ENCODE measurements around the gene PASD1. TPM values are rescaled to one million over a fixed set of nuclear protein-coding genes. Genes with fewer than 3 reads are reported as not detected.

The PASD1 gene
- total RNA-seq, 1 donor from 2014 or later = not detected

DNA sequence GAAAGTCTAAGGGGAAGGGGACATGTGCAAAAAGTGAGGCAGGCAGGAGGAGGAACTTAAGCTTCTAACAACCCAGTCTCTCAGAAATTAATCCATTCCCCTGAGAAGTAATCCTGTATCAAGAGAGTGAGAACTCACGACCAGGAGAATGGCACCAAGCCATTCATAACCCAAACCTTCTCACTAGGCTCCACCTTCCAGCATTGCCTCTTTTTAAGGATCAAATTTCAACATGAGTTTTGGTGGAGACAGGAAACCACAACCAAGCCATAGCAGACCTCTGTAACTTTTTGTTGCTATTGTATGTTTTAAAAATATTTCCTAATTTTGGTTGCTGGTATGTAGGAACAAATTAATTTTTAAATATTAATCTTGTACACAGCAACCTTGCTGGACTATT, 32.8 kb downstream of the PASD1 start:
- intact Hi-C loops (cut with micrococcal nuclease) = no loop called here
- TF ChIP-seq, protein P1, sequence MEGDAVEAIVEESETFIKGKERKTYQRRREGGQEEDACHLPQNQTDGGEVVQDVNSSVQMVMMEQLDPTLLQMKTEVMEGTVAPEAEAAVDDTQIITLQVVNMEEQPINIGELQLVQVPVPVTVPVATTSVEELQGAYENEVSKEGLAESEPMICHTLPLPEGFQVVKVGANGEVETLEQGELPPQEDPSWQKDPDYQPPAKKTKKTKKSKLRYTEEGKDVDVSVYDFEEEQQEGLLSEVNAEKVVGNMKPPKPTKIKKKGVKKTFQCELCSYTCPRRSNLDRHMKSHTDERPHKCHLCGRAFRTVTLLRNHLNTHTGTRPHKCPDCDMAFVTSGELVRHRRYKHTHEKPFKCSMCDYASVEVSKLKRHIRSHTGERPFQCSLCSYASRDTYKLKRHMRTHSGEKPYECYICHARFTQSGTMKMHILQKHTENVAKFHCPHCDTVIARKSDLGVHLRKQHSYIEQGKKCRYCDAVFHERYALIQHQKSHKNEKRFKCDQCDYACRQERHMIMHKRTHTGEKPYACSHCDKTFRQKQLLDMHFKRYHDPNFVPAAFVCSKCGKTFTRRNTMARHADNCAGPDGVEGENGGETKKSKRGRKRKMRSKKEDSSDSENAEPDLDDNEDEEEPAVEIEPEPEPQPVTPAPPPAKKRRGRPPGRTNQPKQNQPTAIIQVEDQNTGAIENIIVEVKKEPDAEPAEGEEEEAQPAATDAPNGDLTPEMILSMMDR (IDR thresholded peaks at IDR 0.05) = no peak
- ChIA-PET CTCF (no interaction called here), POLR2A (no interaction called here)
- Mint-ChIP-seq H3K4me3 (no peak overlapping the region), H3K9me3 (no peaks in the 10 kb centered on the region), H3K4me1 (no peaks in the 10 kb centered on the region), H3K27me3 (no peaks in the 10 kb centered on the region), H3K36me3 (ENCODE audit: low read depth) (no peaks in the 10 kb centered on the region), H3K27ac (no peak overlapping the region)
- ATAC-seq (ENCODE audit: low read depth) (no peak), DNase-seq (no peak)

DNA sequence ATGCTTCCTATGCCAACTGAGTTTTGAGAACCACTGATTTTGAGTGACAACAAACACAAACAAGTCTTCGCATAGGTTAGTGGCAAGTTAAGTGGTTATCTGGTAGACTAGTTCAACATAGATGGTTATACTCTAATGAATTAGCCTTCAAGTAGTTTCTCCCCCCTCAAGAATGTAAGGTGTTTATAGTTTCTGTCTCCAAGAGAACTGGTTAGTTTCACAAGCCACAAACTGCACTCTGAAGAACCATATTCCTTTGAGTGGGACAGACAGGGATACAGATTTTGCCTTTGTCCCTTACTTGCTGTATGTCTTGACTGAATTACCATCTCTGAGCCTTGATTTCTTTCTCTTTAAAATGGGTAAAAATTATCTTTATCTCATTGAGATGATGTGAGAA, 41.5 kb downstream of the PASD1 start:
- TF ChIP-seq, protein P1 (IDR thresholded peaks at IDR 0.05) = no peak
- POLR2A ChIA-PET = no interaction called here
- Mint-ChIP-seq H3K27me3 (no peaks in the 10 kb centered on the region), H3K4me1 (no peaks in the 10 kb centered on the region), H3K27ac (no peak overlapping the region), H3K36me3 (ENCODE audit: low read depth) (no peaks in the 10 kb centered on the region), H3K9me3 (no peaks in the 10 kb centered on the region), H3K4me3 (no peak overlapping the region)
- CTCF ChIA-PET = no interaction called here
- intact Hi-C loops (cut with micrococcal nuclease) = no loop called here
- ATAC-seq (ENCODE audit: low read depth) = no peak
- DNase-seq = no peak

DNA sequence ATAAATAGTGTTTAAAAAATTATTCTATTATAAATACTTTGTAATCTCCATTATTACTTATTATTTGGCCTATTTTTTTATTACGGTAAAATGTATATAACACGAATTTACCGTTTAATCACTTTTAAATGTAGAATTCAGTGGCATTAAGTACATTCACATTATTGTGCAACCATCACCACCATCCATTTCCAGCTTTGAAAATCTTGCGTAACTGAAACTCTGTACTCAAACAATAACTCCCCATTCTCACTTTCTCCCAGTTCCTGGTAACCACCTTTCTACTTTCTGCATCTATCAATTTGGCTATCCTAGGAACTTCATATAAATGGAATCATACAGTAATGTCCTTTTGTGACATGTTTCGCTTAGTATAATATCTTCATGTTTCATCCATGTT, 45.7 kb downstream of the PASD1 start:
- no peak overlapping the region for H3K27ac Mint-ChIP-seq
- no peak overlapping the region for H3K4me3 Mint-ChIP-seq
- H3K36me3 Mint-ChIP-seq (ENCODE audit: low read depth) = no peaks in the 10 kb centered on the region
- no peaks in the 10 kb centered on the region for H3K27me3 Mint-ChIP-seq
- TF ChIP-seq, protein P1 (IDR thresholded peaks at IDR 0.05) = no peak
- intact Hi-C loops (cut with micrococcal nuclease) = no loop called here
- no peaks in the 10 kb centered on the region for H3K4me1 Mint-ChIP-seq
- DNase-seq = no peak
- ChIA-PET POLR2A (no interaction called here), CTCF (no interaction called here)
- ATAC-seq (ENCODE audit: low read depth) = no peak
- no peaks in the 10 kb centered on the region for H3K9me3 Mint-ChIP-seq

DNA sequence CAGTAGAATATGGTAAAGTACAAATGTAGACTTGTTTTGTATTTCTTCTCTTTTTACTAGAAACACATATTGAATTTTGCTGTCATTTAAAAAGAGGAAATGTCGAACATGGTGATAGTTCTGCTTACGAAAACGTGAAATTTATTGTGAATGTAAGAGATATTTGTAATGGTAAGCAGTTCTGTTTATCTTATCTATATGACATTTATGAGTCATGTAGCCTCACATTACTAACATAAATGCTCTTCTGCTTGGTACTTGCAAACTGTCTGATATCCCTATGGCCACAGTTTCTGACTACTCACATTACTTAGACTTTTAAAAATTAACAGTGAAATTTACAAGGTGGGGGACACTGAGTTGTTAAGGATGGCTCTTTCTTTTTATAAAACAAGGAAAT, 57.9 kb downstream of the PASD1 start:
- H3K36me3 Mint-ChIP-seq (ENCODE audit: low read depth) = no peaks in the 10 kb centered on the region
- TF ChIP-seq, protein P1 (IDR thresholded peaks at IDR 0.05) = no peak
- H3K27ac Mint-ChIP-seq = no peak overlapping the region
- H3K4me3 Mint-ChIP-seq = no peak overlapping the region
- intact Hi-C loops (cut with micrococcal nuclease) = no loop called here
- ATAC-seq (ENCODE audit: low read depth) (no peak), DNase-seq (no peak)
- no peaks in the 10 kb centered on the region for H3K4me1 Mint-ChIP-seq
- H3K9me3 Mint-ChIP-seq = no peaks in the 10 kb centered on the region
- H3K27me3 Mint-ChIP-seq = peaks cover 2% of the 10 kb centered on the region
- CTCF ChIA-PET = no interaction called here
- POLR2A ChIA-PET = no interaction called here

DNA sequence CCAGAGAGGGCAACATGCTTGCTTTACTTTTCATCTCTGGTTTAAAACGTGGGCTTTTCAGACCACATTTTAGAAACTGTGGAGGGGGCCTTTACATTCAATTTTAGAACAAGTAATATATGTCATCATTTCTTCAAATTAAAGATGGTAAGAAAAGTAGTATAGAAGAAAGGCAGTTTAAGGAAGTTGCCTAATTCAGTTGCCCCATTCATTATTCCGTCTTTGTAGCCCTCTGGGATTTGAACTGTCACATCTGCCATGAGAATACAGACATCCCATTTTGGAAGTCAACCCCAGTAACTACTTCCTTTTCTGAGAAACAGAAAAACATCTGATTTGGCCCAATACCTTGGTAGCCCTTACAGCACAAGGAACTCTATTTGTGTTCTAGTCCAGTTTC, 61.2 kb downstream of the PASD1 start:
- ATAC-seq (ENCODE audit: low read depth) = no peak
- Mint-ChIP-seq H3K4me3 (no peak overlapping the region), H3K4me1 (no peaks in the 10 kb centered on the region), H3K27me3 (peaks cover 2% of the 10 kb centered on the region), H3K27ac (no peak overlapping the region), H3K36me3 (ENCODE audit: low read depth) (no peaks in the 10 kb centered on the region), H3K9me3 (no peaks in the 10 kb centered on the region)
- intact Hi-C loops (cut with micrococcal nuclease) = no loop called here
- ChIA-PET POLR2A (no interaction called here), CTCF (no interaction called here)
- no peak for DNase-seq
- TF ChIP-seq, protein P1 (IDR thresholded peaks at IDR 0.05) = no peak
